OCI-LY3 (cell line): Measurements from ENCODE around the gene TGFBR3L.
"Not testable (repeated sequence)": the region's sequence is repeated elsewhere in the genome, so short reads cannot be mapped to it uniquely, and the experiment has no call there.

ENCODE experiments used
- H2AFZ ChIP-seq: fragments of 200-600, 300-600 bp; shearing (Covaris generic); 2 replicates; pipeline ENCODE4 v1.6.0; 2014; ENCODE audit warnings: antibody characterized with exemption, low read depth, low read length
- H3K27ac ChIP-seq: fragments of 200-600, 300-600 bp; sonication (generic); 2 replicates; pipeline ENCODE4 v1.5.1; 2014; ENCODE audit warnings: mild to moderate bottlenecking, low read length, moderate library complexity, mixed read lengths
- H3K27me3 ChIP-seq: fragments of 200-600, 300-600 bp; sonication (generic); 2 replicates; pipeline ENCODE4 v1.6.1; 2014; ENCODE audit warnings: low read depth, low read length, mixed read lengths
- H3K36me3 ChIP-seq: fragments of 200-600, 300-600 bp; sonication (generic); replicated peaks from 2 replicates; pipeline ENCODE3; 2014; ENCODE audit warnings: low read depth, low read length, mixed read lengths
- H3K4me1 ChIP-seq: fragments of 300-600, 200-600 bp; sonication (generic); 2 replicates; pipeline ENCODE4 v1.6.1; 2014; ENCODE audit warnings: low read length, mixed read lengths
- H3K4me2 ChIP-seq: fragments of 200-600, 300-600 bp; sonication (generic); 2 replicates; pipeline ENCODE4 v1.6.1; 2014; ENCODE audit warnings: low read length, mixed read lengths
- H3K4me3 ChIP-seq: fragments of 300-600, 200-600 bp; sonication (generic); 2 replicates; pipeline ENCODE4 v1.5.1; 2014; ENCODE audit warnings: antibody characterized with exemption, mild to moderate bottlenecking, low read length, moderate library complexity
- H3K79me2 ChIP-seq: fragments of 300-600, 200-600 bp; shearing (Covaris generic); 2 replicates; pipeline ENCODE4 v1.6.1; 2014; ENCODE audit warnings: mild to moderate bottlenecking, low read length, mixed read lengths
- H3K9ac ChIP-seq: fragments of 300-600, 200-600 bp; shearing (Covaris generic); 2 replicates; pipeline ENCODE4 v1.6.0; 2014; ENCODE audit warnings: mild to moderate bottlenecking, low read length, moderate library complexity
- H3K9me3 ChIP-seq: fragments of 200-600, 300-600 bp; shearing (Covaris generic); 2 replicates; pipeline ENCODE4 v1.6.1; 2014; ENCODE audit warnings: low read length, mixed read lengths; ENCODE audit not compliant: insufficient read depth
- H4K20me1 ChIP-seq: fragments of 200-600, 300-600 bp; sonication (generic); 2 replicates; pipeline ENCODE4 v1.6.1; 2016; ENCODE audit warnings: low read length, mixed read lengths; ENCODE audit not compliant: insufficient read depth
- CTCF ChIP-seq: fragments of 200-600, 300-600 bp; sonication (generic); IDR thresholded peaks from 2 replicates; pipeline ENCODE4 v1.5.1; 2014; ENCODE audit warnings: antibody characterized with exemption, low read length, low read depth
- EZH2phosphoT487 ChIP-seq: fragments of 200-600 bp; shearing (Covaris generic); IDR thresholded peaks from 2 replicates; pipeline ENCODE4 v1.6.1; 2018; ENCODE audit warnings: antibody characterized with exemption, mixed run types, low read depth

The TGFBR3L gene

GRCh38 chr19:7888145-7888825 is 26.3 kb upstream of the TGFBR3L start, which contains the start of gene LRRC8E:
Gene LRRC8E, plus strand, starts transcription at chr19:7888510. Its CDS starts 7,094 bp downstream, at chr19:7895604.
- Histone ChIP-seq H3K36me3 (no peaks in the 10 kb centered on the region), H4K20me1 (no peaks in the 10 kb centered on the region), H3K4me2 (no peak within 1 kb of the TSS), H3K4me1 (no peaks in the 10 kb centered on the region), H3K9ac (no peak within 1 kb of the TSS), H2AFZ (no peak within 1 kb of the TSS), H3K9me3 (no peaks in the 10 kb centered on the region), H3K27ac (no peak within 1 kb of the TSS), H3K27me3 (no peaks in the 10 kb centered on the region), H3K4me3 (no peak within 1 kb of the TSS), H3K79me2 (no peaks in the 10 kb centered on the region)
- TF ChIP-seq EZH2phosphoT487 (no peak), CTCF (no peak)

- H4K20me1 ChIP-seq = no peaks in the 10 kb centered on the region
- H2AFZ ChIP-seq = no peak overlapping the region
- TF ChIP-seq EZH2phosphoT487 = no peak
- no peak for TF ChIP-seq CTCF
- H3K27me3 ChIP-seq = no peaks in the 10 kb centered on the region
- H3K9me3 ChIP-seq = no peaks in the 10 kb centered on the region
- no peaks in the 10 kb centered on the region for H3K36me3 ChIP-seq
- H3K4me3 ChIP-seq = no peak overlapping the region
- no peak overlapping the region for H3K27ac ChIP-seq
- no peaks in the 10 kb centered on the region for H3K4me1 ChIP-seq
- H3K4me2 ChIP-seq = no peak overlapping the region
- no peaks in the 10 kb centered on the region for H3K79me2 ChIP-seq
- H3K9ac ChIP-seq = no peak overlapping the region
Observed at GRCh38 chr19:7888826-7889217, 25.8 kb upstream of the TGFBR3L start.

- H3K27ac ChIP-seq, H3K9me3 ChIP-seq, H3K9ac ChIP-seq, H2AFZ ChIP-seq, H3K4me1 ChIP-seq, H3K4me3 ChIP-seq, H3K4me2 ChIP-seq, H3K27me3 ChIP-seq, H3K36me3 ChIP-seq, H4K20me1 ChIP-seq, H3K79me2 ChIP-seq: not testable (repeated sequence)
Observed at GRCh38 chr19:7893362-7894101, 21.1 kb upstream of the TGFBR3L start.

- H3K4me2 ChIP-seq = no peak overlapping the region
- no peaks in the 10 kb centered on the region for H3K79me2 ChIP-seq
- H4K20me1 ChIP-seq = no peaks in the 10 kb centered on the region
- H3K27ac ChIP-seq = no peak overlapping the region
- TF ChIP-seq EZH2phosphoT487 = no peak
- TF ChIP-seq CTCF = no peak
- no peaks in the 10 kb centered on the region for H3K27me3 ChIP-seq
- H3K4me1 ChIP-seq = no peaks in the 10 kb centered on the region
- H3K9me3 ChIP-seq = no peaks in the 10 kb centered on the region
- no peak overlapping the region for H2AFZ ChIP-seq
- H3K4me3 ChIP-seq = no peak overlapping the region
- no peaks in the 10 kb centered on the region for H3K36me3 ChIP-seq
- H3K9ac ChIP-seq = no peak overlapping the region
Observed at GRCh38 chr19:7894612-7895309, 19.9 kb upstream of the TGFBR3L start.
